ENCODE results near the gene LCE1B. TPM values are rescaled to one million over a fixed set of nuclear protein-coding genes. Genes with fewer than 3 reads are reported as not detected.

Gene LCE1B
- not detected in 2 replicates for total RNA-seq

GRCh38 chr1:152811671-152812070 lies at the start of gene LCE1B:
TSS of gene LCE1B (plus strand) at chr1:152811971. CDS start at chr1:152812447, 476 bp downstream.

GRCh38 chr1:152774875-152775274 lies 36.9 kb upstream of the LCE1B start, which contains the start of gene LCE1F:
TSS of gene LCE1F (plus strand) at chr1:152775140. CDS start at chr1:152776372, 1,232 bp downstream.

GRCh38 chr1:152786077-152786476 lies 25.7 kb upstream of the LCE1B start, which contains the start of gene LCE1E:
TSS of gene LCE1E (plus strand) at chr1:152786257. CDS start at chr1:152787300, 1,043 bp downstream.

GRCh38 chr1:152796421-152796820 lies 15.3 kb upstream of the LCE1B start, which contains the start of gene LCE1D:
TSS of gene LCE1D (plus strand) at chr1:152796721. CDS start at chr1:152797795, 1,074 bp downstream.

GRCh38 chr1:152806576-152806975 lies 5.2 kb upstream of the LCE1B start, which contains the start of gene LCE1C:
TSS of gene LCE1C (minus strand) at chr1:152806651. CDS start at chr1:152805478, 1,173 bp downstream.

DNA sequence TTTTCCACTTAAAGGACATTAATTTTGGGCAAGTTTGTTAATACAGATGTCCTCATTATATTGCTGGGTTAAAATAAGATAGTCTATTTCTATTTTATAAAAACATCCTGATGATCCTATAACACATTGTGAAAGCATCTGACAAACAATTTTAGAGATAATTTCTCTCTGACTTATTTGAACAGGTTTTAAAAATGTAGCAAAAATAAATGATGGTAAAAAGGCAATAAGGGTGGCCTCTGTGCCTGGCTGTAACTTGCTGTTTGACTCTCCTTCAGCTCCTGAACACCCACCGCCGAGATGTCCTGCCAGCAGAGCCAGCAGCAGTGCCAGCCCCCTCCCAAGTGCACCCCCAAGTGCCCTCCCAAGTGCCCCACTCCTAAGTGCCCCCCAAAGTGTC lies 15.4 kb downstream of the LCE1B start, which contains the start of gene LCE1A:
LCE1A (plus strand) TSS at position 301 of the 400 bp plus-strand sequence; CDS start at position 301, 0 bp downstream.

DNA sequence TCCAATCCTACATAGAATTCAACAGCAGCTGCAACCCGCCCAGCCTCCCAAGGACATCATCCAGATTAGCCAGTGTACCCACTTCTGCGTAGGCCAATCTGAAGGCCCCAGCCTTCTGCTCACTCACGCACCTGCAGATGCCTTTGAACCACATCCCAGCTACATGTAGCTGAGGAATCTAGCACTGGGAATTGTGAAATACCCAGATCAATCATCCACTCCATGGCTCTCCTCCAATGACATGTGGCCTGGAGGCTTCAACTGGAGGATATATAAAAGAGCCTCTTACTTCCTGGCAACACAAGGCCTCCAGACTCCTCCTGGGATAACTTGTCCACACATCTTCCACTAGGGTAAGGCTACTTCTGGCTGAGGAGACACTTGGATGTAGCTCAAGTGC lies 30.8 kb downstream of the LCE1B start, which contains the start of gene LCE6A:
LCE6A (plus strand) TSS at position 301 of the 400 bp plus-strand sequence. CDS start 665 bp downstream, outside the sequence.

DNA sequence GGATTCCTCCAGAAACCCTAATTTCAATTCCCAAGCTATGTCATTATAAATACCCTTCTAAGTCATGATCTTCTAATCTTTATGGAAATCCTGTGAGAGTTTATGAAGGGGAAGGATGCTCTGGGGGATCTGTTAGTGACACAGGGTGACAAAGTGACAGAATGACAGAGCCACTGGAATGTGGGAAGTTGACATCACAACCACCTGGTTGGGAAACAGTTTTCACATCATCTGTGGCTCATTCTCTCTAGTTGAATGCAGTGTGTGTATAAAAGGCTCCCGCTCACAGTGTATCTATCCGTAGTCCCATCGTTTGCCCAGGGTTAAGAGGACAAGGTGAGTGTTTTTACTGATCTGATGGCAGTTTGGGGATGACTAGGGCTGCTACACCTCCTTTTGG lies 47.9 kb downstream of the LCE1B start, which contains the start of gene LCE7A:
LCE7A (plus strand) TSS at position 301 of the 400 bp plus-strand sequence. CDS start 702 bp downstream, outside the sequence.

Other genes starting within 250 kb of the LCE1B start
- gene LCE3E, start 245.2 kb upstream of the LCE1B start, total RNA-seq: not detected in 2 replicates
- gene LCE3D, start 231.5 kb upstream of the LCE1B start, total RNA-seq: not detected in 2 replicates
- not detected in 2 replicates for gene LCE3C, start 211.7 kb upstream of the LCE1B start, total RNA-seq
- not detected in 2 replicates for gene LCE3B, start 198.2 kb upstream of the LCE1B start, total RNA-seq
- gene LCE3A, start 188.9 kb upstream of the LCE1B start, total RNA-seq: not detected in 2 replicates
- gene LCE2D, start 148.6 kb upstream of the LCE1B start, total RNA-seq: not detected in 2 replicates
- not detected in 2 replicates for gene LCE2C, start 136.7 kb upstream of the LCE1B start, total RNA-seq
- gene LCE2B, start 125.8 kb upstream of the LCE1B start, total RNA-seq: not detected in 2 replicates
- gene LCE2A, start 113.6 kb upstream of the LCE1B start, total RNA-seq: not detected in 2 replicates
- not detected in 2 replicates for gene LCE4A, start 103.8 kb upstream of the LCE1B start, total RNA-seq
- gene KPRP, start 53.9 kb upstream of the LCE1B start, total RNA-seq: not detected in 2 replicates
- gene LCE1F, start 36.8 kb upstream of the LCE1B start, total RNA-seq: not detected in 2 replicates
- not detected in 2 replicates for gene LCE1E, start 25.7 kb upstream of the LCE1B start, total RNA-seq
- gene LCE1D, start 15.2 kb upstream of the LCE1B start, total RNA-seq: not detected in 2 replicates
- gene LCE1C, start 5.3 kb upstream of the LCE1B start, total RNA-seq: not detected in 2 replicates
- not detected in 2 replicates for gene LCE1A, start 15.5 kb downstream of the LCE1B start, total RNA-seq
- not detected in 2 replicates for gene LCE6A, start 30.9 kb downstream of the LCE1B start, total RNA-seq
- gene LCE7A, start 48.0 kb downstream of the LCE1B start, total RNA-seq: not detected in 2 replicates
- not detected in 2 replicates for gene SMCP, start 66.4 kb downstream of the LCE1B start, total RNA-seq
- not detected in 2 replicates for gene IVL, start 96.6 kb downstream of the LCE1B start, total RNA-seq
- gene SPRR5, start 135.2 kb downstream of the LCE1B start, total RNA-seq: not detected in 2 replicates
- gene SPRR4, start 158.7 kb downstream of the LCE1B start, total RNA-seq: not detected in 2 replicates
- not detected in 2 replicates for gene SPRR1A, start 172.1 kb downstream of the LCE1B start, total RNA-seq
- gene SPRR3, start 189.8 kb downstream of the LCE1B start, total RNA-seq: not detected in 2 replicates
- gene SPRR1B, start 219.2 kb downstream of the LCE1B start, total RNA-seq: not detected in 2 replicates
- gene SPRR2D, start 229.1 kb downstream of the LCE1B start, total RNA-seq: not detected in 2 replicates
- gene SPRR2A, start 245.5 kb downstream of the LCE1B start, total RNA-seq: not detected in 2 replicates